ENCODE data around the gene PSAP.

- TF ChIP-seq CTCF (IDR thresholded peaks at IDR 0.05; ENCODE audit: low read length), result no peak
- TF ChIP-seq EZH2 (optimal IDR thresholded peaks at IDR 0.05; ENCODE audit: low read depth, low read length), result no peak
Observed at GRCh38 chr10:71769279-71769823, 81.7 kb downstream of the PSAP start.

Data from MM.1S (cell line).